Adrenal gland (tissue), 5 donors: ENCODE data around the gene SCNM1.

Experiments
- POLR2A ChIP-seq, 2 donors: fragments of 450-650 bp; IDR thresholded peaks; one replicate each; pipeline ENCODE4 v1.6.1; 2017; ENCODE audit warnings: antibody characterized with exemption in 2 of 2, mild to moderate bottlenecking in 2 of 2, moderate library complexity in 1 of 2
- TF ChIP-seq, protein P1 (sequence below), 6 experiments: fragments of 450-650 bp in 4 of 6; fragments of 200-600 bp in 2 of 6; sonication (generic) in 1 of 6; IDR thresholded peaks; 1 replicate in 5 of 6; 2 replicates in 1 of 6; pipeline versions ENCODE4 v1.5.1 to v1.8.0; 2016 to 2021; ENCODE audit warnings: antibody characterized with exemption in 6 of 6, mild to moderate bottlenecking in 2 of 6, moderate library complexity in 1 of 6
- donor health status: DM: no; HTN: no; CAD: no.

DNA sequence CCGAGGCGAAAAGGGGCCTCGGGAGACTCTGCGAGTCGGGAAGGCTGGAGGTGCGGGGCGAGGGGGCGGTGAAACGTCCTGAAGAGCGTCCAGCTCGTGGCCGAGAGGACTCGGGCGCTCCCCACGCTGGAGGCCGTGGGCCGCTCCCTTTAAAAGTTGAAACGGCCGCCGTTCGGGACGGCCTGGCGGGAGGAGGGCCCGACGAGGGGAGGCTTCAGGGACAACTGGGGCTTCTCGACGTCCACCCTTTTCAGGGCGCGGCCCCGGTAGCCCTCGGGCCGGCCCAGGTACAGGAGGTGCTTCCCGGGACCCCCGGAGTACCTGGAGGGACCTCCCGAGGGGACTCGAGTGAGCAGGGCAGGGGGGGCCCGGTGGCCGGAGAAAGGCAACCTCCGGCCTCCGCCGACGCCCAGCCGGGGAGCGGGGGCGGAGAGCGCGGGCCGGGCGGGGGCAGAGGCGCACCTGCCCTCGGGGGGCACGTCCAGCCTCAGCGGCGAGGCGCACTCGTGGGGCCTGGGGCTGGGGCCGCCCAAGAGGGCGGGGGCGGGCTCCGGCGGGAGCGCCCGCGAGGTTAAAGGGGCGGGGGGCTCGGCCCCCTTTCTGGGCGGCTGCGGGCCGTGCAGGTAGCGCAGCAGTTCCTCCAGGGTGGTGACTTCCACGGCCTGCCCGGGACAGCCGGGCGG, 33.5 kb upstream of the SCNM1 start:
- TF ChIP-seq, protein P1, sequence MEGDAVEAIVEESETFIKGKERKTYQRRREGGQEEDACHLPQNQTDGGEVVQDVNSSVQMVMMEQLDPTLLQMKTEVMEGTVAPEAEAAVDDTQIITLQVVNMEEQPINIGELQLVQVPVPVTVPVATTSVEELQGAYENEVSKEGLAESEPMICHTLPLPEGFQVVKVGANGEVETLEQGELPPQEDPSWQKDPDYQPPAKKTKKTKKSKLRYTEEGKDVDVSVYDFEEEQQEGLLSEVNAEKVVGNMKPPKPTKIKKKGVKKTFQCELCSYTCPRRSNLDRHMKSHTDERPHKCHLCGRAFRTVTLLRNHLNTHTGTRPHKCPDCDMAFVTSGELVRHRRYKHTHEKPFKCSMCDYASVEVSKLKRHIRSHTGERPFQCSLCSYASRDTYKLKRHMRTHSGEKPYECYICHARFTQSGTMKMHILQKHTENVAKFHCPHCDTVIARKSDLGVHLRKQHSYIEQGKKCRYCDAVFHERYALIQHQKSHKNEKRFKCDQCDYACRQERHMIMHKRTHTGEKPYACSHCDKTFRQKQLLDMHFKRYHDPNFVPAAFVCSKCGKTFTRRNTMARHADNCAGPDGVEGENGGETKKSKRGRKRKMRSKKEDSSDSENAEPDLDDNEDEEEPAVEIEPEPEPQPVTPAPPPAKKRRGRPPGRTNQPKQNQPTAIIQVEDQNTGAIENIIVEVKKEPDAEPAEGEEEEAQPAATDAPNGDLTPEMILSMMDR (IDR thresholded peaks at IDR 0.05): no peak
- TF ChIP-seq POLR2A (IDR thresholded peaks at IDR 0.05): no peak
